HCT116 (cell line): Measurements from ENCODE around the gene SPEM1. TPM values are rescaled to one million over a fixed set of nuclear protein-coding genes. Genes with fewer than 3 reads are reported as not detected.
A peak's percentile ranks its signal among the peaks of the same experiment; 100 is the strongest.

Experiments
- ATAC-seq: fragments of 200-7000 bp; cut with Tn5 transposase; 2 replicates; pipeline ENCODE4 v1.9.1; 2020; ENCODE audit warnings: mild to moderate bottlenecking, moderate library complexity
- BruUV-seq: library from RNA; stranded (reverse); fragments of 400-500 nt; replicated peaks from 2 replicates; lab custom pipeline; 2021; lab: Mats Ljungman, UMichigan
- CTCF ChIA-PET: fragments of 300-600 bp; sonication (Branson Sonifier 250); formaldehyde crosslinking; loops from one replicate; lab custom pipeline; 2021; ENCODE audit warnings: antibody characterized with exemption; lab: Charles Lee
- POLR2A ChIA-PET: fragments of 300-600, 350-600 bp; sonication (Branson Sonifier 250); formaldehyde crosslinking; loops from one replicate; lab custom pipeline; 2021; ENCODE audit warnings: antibody characterized with exemption; lab: Charles Lee
- RAD21 ChIA-PET, 2 experiments: fragments of 300-600 bp; sonication (Branson Sonifier 250); formaldehyde crosslinking; loops; one replicate each; lab custom pipeline; 2023; ENCODE audit warnings: low total read pairs in 2 of 2; ENCODE audit not compliant: uncharacterized antibody in 2 of 2, unreplicated experiment in 2 of 2, low non-redundant PET in 1 of 2; lab: Charles Lee
- DNase-seq: peaks from one replicate; pipeline ENCODE4 v3.0.0-alpha.2; 2010; ENCODE audit warnings: low read depth, low spot score
- H2AFZ ChIP-seq: fragments of 200-600 bp; shearing (Covaris generic), sonication (generic); 2 replicates; pipeline ENCODE4 v1.6.1; 2017; ENCODE audit warnings: low read depth, mixed run types, mixed read lengths, antibody characterized with exemption, low read length; ENCODE audit not compliant: poor library complexity, severe bottlenecking
- H3K27ac ChIP-seq: 2 replicates; pipeline ENCODE4 v1.5.1; 2012; ENCODE audit warnings: low read depth, low read length
- H3K27me3 ChIP-seq: fragments of 200-600 bp; sonication (generic); 2 replicates; pipeline ENCODE4 v1.6.1; 2016; ENCODE audit warnings: mixed run types, low read length, mixed read lengths; ENCODE audit not compliant: insufficient read depth
- H3K36me3 ChIP-seq, 2 experiments: fragments of 200-500 bp in 1 of 2; fragments of 200-600 bp in 1 of 2; sonication (Bioruptor generic) in 1 of 2; sonication (generic) in 1 of 2; 2 replicates each; pipeline versions ENCODE4 v1.5.1 to v1.6.1; 2014 to 2016; ENCODE audit warnings: low read length in 2 of 2, inconsistent platforms in 1 of 2, mixed read lengths in 1 of 2, mixed run types in 1 of 2; ENCODE audit not compliant: insufficient read depth in 2 of 2, control insufficient read depth in 1 of 2
- H3K4me1 ChIP-seq, 2 experiments: fragments of 200-600 bp in 1 of 2; sonication (generic) in 1 of 2; 2 replicates each; pipeline versions ENCODE4 v1.5.1 to v1.6.1; 2012 to 2017; ENCODE audit warnings: low read length in 2 of 2, inconsistent platforms in 1 of 2, mild to moderate bottlenecking in 1 of 2, mixed read lengths in 1 of 2, mixed run types in 1 of 2, moderate library complexity in 1 of 2; ENCODE audit not compliant: insufficient read depth in 2 of 2, control insufficient read depth in 1 of 2
- H3K4me2 ChIP-seq: fragments of 200-600 bp; sonication (generic); 2 replicates; pipeline ENCODE4 v1.6.1; 2017; ENCODE audit warnings: mixed run types, low read length, mixed read lengths
- H3K4me3 ChIP-seq, 2 experiments: fragments of 200-600 bp in 1 of 2; sonication (generic) in 1 of 2; replicated peaks in 1 of 2; 2 replicates each; pipeline ENCODE4 v1.5.1; 2011 to 2016; ENCODE audit warnings: low read length in 2 of 2, control low read depth in 1 of 2, low read depth in 1 of 2, mild to moderate bottlenecking in 1 of 2, mixed read lengths in 1 of 2, mixed run types in 1 of 2
- H3K79me2 ChIP-seq: fragments of 200-600 bp; sonication (generic); 2 replicates; pipeline ENCODE4 v1.6.1; 2017; ENCODE audit warnings: mild to moderate bottlenecking, mixed run types, low read length, moderate library complexity, mixed read lengths; ENCODE audit not compliant: insufficient read depth
- H3K9ac ChIP-seq: fragments of 200-600 bp; sonication (generic); 2 replicates; pipeline ENCODE4 v1.6.1; 2016; ENCODE audit warnings: low read length, mixed read lengths
- H3K9me2 ChIP-seq: fragments of 200-600 bp; sonication (generic), shearing (Covaris generic); 2 replicates; pipeline ENCODE4 v1.6.1; 2017; ENCODE audit warnings: mixed run types, mild to moderate bottlenecking, moderate library complexity; ENCODE audit not compliant: insufficient read depth
- H3K9me3 ChIP-seq, 2 experiments: fragments of 200-500 bp in 1 of 2; fragments of 200-600 bp in 1 of 2; sonication (Bioruptor generic) in 1 of 2; sonication (generic) in 1 of 2; 2 replicates each; pipeline ENCODE4 v1.6.1; 2014 to 2017; ENCODE audit warnings: low read length in 2 of 2, mixed read lengths in 2 of 2, inconsistent platforms in 1 of 2, low read depth in 1 of 2, mild to moderate bottlenecking in 1 of 2, mixed run types in 1 of 2, moderate library complexity in 1 of 2; ENCODE audit not compliant: control insufficient read depth in 1 of 2, insufficient read depth in 1 of 2
- H4K20me1 ChIP-seq: fragments of 200-600 bp; sonication (generic), shearing (Covaris generic); 2 replicates; pipeline ENCODE4 v1.6.1; 2017; ENCODE audit warnings: mixed run types, mild to moderate bottlenecking, moderate library complexity; ENCODE audit not compliant: insufficient read depth
- EGR1 ChIP-seq: IDR thresholded peaks from 2 replicates; pipeline ENCODE4 v1.6.1; 2012; ENCODE audit warnings: low read depth
- FOSL1 ChIP-seq: IDR thresholded peaks from 2 replicates; pipeline ENCODE4 v1.6.1; 2012; ENCODE audit warnings: low read depth
- POLR2A ChIP-seq: IDR thresholded peaks from 2 replicates; pipeline ENCODE4 v1.7.0; 2011; ENCODE audit warnings: borderline replicate concordance; ENCODE audit not compliant: insufficient read depth, insufficient read length; ENCODE audit errors: extremely low read depth
- POLR2AphosphoS5 ChIP-seq: IDR thresholded peaks from 2 replicates; pipeline ENCODE4 v1.6.1; 2011; ENCODE audit warnings: mild to moderate bottlenecking, low read depth, low read length, moderate library complexity
- RAD21 ChIP-seq: IDR thresholded peaks from 2 replicates; pipeline ENCODE4 v1.6.1; 2012; ENCODE audit warnings: low read depth, mild to moderate bottlenecking
- SP1 ChIP-seq: IDR thresholded peaks from 2 replicates; pipeline ENCODE4 v1.6.1; 2012; ENCODE audit warnings: low read depth
- TCF7L2 ChIP-seq: IDR thresholded peaks from 2 replicates; pipeline ENCODE4 v1.7.0; 2011; ENCODE audit warnings: borderline replicate concordance, inconsistent platforms; ENCODE audit not compliant: insufficient read depth, insufficient read length; ENCODE audit errors: extremely low read depth
- ZFX ChIP-seq: fragments of 450-650 bp; IDR thresholded peaks from 2 replicates; pipeline ENCODE4 v1.6.1; 2017
- intact Hi-C: fragments of 100-400 bp; cut with micrococcal nuclease; formaldehyde crosslinking; loops from 2 replicates; pipeline ENCODE4 v1.10.0; 2022
- total RNA-seq: library from RNA; stranded (reverse); gene quantifications from one replicate; pipeline ENCODE4 v1.2.1, GENCODE V29; 2021; ENCODE audit not compliant: unreplicated experiment
- TF ChIP-seq, protein P1 (sequence below): IDR thresholded peaks from 2 replicates; pipeline ENCODE4 v1.6.1; 2012
- TF ChIP-seq, protein P2 (sequence below): IDR thresholded peaks from 2 replicates; pipeline ENCODE4 v1.6.1; 2012; ENCODE audit warnings: low read depth
- TF ChIP-seq, protein P3 (sequence below), 3 experiments: fragments of 200-600 bp in 1 of 3; sonication (generic) in 1 of 3; IDR thresholded peaks in 2 of 3; conservative IDR thresholded peaks in 1 of 3; 2 replicates each; pipeline ENCODE4 v1.5.1; 2012 to 2017; ENCODE audit warnings: low read depth in 2 of 3, low read length in 2 of 3, antibody characterized with exemption in 1 of 3, borderline replicate concordance in 1 of 3, control low read depth in 1 of 3, mild to moderate bottlenecking in 1 of 3, mixed read lengths in 1 of 3, mixed run types in 1 of 3, moderate library complexity in 1 of 3; ENCODE audit not compliant: insufficient read depth in 1 of 3
- TF ChIP-seq, protein P4 (sequence below): IDR thresholded peaks from 2 replicates; pipeline ENCODE4 v1.6.1; 2012

SPEM1 gene
- total RNA-seq, 1 experiment from 2014 or later = 0.32 TPM

DNA sequence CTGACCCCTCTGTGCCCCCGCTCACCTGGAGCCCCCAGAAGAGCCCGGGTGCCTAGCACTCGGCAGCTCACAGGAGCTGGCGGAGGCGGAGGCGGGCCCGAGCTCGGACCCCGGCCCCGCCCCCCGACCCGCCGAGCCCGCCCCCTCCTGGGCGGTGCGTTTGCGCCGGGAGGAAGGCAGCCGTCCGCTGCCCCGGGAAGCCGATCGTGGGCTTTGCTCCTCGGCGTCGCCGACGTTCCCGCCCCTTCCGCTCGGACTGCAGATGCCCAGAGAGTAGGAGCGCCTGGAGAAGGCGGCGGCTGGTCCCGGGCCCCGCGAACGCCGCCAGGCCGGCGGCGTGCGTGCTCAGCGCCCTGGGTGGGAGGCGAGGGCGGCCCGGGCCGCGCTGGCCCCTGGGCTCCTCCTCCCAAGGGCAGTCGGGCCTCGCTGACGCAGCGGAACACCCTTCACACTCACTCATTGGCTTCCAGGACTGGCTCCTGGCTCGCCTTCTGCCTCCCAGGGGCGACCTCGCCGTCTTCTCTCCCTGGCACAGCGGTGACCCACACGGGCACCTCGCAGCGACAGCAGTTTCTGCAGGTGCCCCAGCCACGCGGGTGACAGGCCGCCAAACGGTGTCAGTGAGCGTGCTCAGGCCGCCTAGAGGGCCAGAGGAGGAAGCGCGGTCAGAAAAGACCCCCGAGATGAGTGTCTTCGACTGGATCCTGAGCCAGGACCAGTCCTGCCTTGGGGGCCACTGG lies 25.5 kb upstream of the SPEM1 start, which contains the start of gene PLSCR3:
PLSCR3 (minus strand) TSS at position 74 of the 740 bp plus-strand sequence. CDS start 415 bp downstream, outside the sequence.
- CTCF ChIA-PET = interaction anchor here (0.6 to 1.8 kb wide), 4 partner anchors 9 to 166 kb away, joined by 3 to 9 read pairs (median 6); partner anchors contain the start of genes TMEM256 and TNK1
- Histone ChIP-seq H3K4me3 (peak within 1 kb of the TSS; percentile 58 to 84), H3K9me2 (no peaks in the 10 kb centered on the region), H3K9me3 (no peaks in the 10 kb centered on the region), H3K4me1 (peaks cover 7 to 25% of the 10 kb centered on the region in 2 experiments), H3K9ac (peak within 1 kb of the TSS; percentile 75), H3K4me2 (peak within 1 kb of the TSS; percentile 97), H2AFZ (no peak within 1 kb of the TSS), H4K20me1 (no peaks in the 10 kb centered on the region), H3K36me3 (peaks cover 7 to 10% of the 10 kb centered on the region in 2 experiments; a peak in 2 of 4 replicates), H3K27me3 (no peaks in the 10 kb centered on the region), H3K27ac (peak within 1 kb of the TSS; percentile 93), H3K79me2 (0 out of 2 replicates have a peak, but pooled peaks cover 7% of the 10 kb centered on the region)
- DNase-seq = no peak
- POLR2A ChIA-PET = interaction anchor here (0.6 to 1.6 kb wide), 5 partner anchors 9 to 176 kb away, joined by 3 to 22 read pairs (median 3); partner anchors contain the start of genes TMEM102, TMEM256 and TNK1
- TF ChIP-seq, protein P1, sequence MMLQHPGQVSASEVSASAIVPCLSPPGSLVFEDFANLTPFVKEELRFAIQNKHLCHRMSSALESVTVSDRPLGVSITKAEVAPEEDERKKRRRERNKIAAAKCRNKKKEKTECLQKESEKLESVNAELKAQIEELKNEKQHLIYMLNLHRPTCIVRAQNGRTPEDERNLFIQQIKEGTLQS = no peak
- TF ChIP-seq ZFX (peak; percentile 75; the same call in 1 of the 2 replicates), TCF7L2 (no peak), FOSL1 (no peak), POLR2AphosphoS5 (peak; percentile 92), EGR1 (peak; percentile 67), POLR2A (peak; percentile 74), SP1 (peak; percentile 18; the same call in 1 of the 2 replicates), RAD21 (no peak)
- TF ChIP-seq, protein P2, sequence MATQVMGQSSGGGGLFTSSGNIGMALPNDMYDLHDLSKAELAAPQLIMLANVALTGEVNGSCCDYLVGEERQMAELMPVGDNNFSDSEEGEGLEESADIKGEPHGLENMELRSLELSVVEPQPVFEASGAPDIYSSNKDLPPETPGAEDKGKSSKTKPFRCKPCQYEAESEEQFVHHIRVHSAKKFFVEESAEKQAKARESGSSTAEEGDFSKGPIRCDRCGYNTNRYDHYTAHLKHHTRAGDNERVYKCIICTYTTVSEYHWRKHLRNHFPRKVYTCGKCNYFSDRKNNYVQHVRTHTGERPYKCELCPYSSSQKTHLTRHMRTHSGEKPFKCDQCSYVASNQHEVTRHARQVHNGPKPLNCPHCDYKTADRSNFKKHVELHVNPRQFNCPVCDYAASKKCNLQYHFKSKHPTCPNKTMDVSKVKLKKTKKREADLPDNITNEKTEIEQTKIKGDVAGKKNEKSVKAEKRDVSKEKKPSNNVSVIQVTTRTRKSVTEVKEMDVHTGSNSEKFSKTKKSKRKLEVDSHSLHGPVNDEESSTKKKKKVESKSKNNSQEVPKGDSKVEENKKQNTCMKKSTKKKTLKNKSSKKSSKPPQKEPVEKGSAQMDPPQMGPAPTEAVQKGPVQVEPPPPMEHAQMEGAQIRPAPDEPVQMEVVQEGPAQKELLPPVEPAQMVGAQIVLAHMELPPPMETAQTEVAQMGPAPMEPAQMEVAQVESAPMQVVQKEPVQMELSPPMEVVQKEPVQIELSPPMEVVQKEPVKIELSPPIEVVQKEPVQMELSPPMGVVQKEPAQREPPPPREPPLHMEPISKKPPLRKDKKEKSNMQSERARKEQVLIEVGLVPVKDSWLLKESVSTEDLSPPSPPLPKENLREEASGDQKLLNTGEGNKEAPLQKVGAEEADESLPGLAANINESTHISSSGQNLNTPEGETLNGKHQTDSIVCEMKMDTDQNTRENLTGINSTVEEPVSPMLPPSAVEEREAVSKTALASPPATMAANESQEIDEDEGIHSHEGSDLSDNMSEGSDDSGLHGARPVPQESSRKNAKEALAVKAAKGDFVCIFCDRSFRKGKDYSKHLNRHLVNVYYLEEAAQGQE = no peak
- TF ChIP-seq, protein P3, sequence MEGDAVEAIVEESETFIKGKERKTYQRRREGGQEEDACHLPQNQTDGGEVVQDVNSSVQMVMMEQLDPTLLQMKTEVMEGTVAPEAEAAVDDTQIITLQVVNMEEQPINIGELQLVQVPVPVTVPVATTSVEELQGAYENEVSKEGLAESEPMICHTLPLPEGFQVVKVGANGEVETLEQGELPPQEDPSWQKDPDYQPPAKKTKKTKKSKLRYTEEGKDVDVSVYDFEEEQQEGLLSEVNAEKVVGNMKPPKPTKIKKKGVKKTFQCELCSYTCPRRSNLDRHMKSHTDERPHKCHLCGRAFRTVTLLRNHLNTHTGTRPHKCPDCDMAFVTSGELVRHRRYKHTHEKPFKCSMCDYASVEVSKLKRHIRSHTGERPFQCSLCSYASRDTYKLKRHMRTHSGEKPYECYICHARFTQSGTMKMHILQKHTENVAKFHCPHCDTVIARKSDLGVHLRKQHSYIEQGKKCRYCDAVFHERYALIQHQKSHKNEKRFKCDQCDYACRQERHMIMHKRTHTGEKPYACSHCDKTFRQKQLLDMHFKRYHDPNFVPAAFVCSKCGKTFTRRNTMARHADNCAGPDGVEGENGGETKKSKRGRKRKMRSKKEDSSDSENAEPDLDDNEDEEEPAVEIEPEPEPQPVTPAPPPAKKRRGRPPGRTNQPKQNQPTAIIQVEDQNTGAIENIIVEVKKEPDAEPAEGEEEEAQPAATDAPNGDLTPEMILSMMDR (IDR thresholded peaks at IDR 0.05 in 2 of 3, conservative IDR thresholded peaks at IDR 0.05 in 1 of 3; ENCODE audit: borderline replicate concordance in 1 of 3, insufficient read depth in 1 of 3, low read depth in 2 of 3, low read length in 2 of 3) = peak in 2 of 3 experiments; percentile 41 to 47; a peak in 4 of 6 replicates
- TF ChIP-seq, protein P4, sequence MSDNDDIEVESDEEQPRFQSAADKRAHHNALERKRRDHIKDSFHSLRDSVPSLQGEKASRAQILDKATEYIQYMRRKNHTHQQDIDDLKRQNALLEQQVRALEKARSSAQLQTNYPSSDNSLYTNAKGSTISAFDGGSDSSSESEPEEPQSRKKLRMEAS = peak; percentile 85
- peak; percentile 89 for ATAC-seq
- intact Hi-C loops = loop anchor here (1.0 to 5.0 kb wide), 2 partner anchors 37 to 43 kb away; partner anchors contain the start of gene TMEM95
- no TSS peak for BruUV-seq
- RAD21 ChIA-PET = interaction anchor here in 1 of 2 experiments (0.5 to 1.0 kb wide), 2 partner anchors 10 to 40 kb away, joined by 3 read pairs; partner anchors contain the start of genes TMEM102 and TMEM256
